Endothelial cell of umbilical vein (primary cell): ENCODE measurements around the gene CFTR.

Experiments used
- EZH2 ChIP-seq: IDR thresholded peaks from 2 replicates; pipeline ENCODE4 v1.6.1; 2012; ENCODE audit warnings: borderline replicate concordance, low read depth, mild to moderate bottlenecking, moderate library complexity, low read length, inconsistent platforms; ENCODE audit not compliant: severe bottlenecking
- FOS ChIP-seq: IDR thresholded peaks from 2 replicates; pipeline ENCODE4 v1.6.1; 2011; ENCODE audit warnings: mild to moderate bottlenecking, low read length, moderate library complexity, borderline replicate concordance; ENCODE audit not compliant: insufficient read depth
- JUN ChIP-seq: IDR thresholded peaks from 2 replicates; pipeline ENCODE4 v1.6.1; 2011; ENCODE audit warnings: borderline replicate concordance, low read depth; ENCODE audit not compliant: insufficient read length, insufficient read depth
- MYC ChIP-seq: IDR thresholded peaks from one replicate; pipeline ENCODE4 v1.6.1; 2011; ENCODE audit warnings: mild to moderate bottlenecking, low read depth, low read length
- POLR2A ChIP-seq: IDR thresholded peaks from 2 replicates; pipeline ENCODE4 v1.6.1; 2012; ENCODE audit warnings: low read depth, mild to moderate bottlenecking, control low read depth, low read length
- POLR2AphosphoS5 ChIP-seq: IDR thresholded peaks from 2 replicates; pipeline ENCODE4 v1.6.1; 2012; ENCODE audit warnings: low read depth, mild to moderate bottlenecking, control low read depth, low read length, moderate library complexity; ENCODE audit not compliant: insufficient read depth
- TF ChIP-seq, protein P1 (sequence below): IDR thresholded peaks from 2 replicates; pipeline ENCODE4 v1.6.1; 2011; ENCODE audit not compliant: insufficient read depth, insufficient read length
- TF ChIP-seq, protein P2 (sequence below), 2 donors: IDR thresholded peaks; 1 replicate in 1 of 2; 2 replicates in 1 of 2; pipeline ENCODE4 v1.5.1; 2011; ENCODE audit warnings: low read length in 2 of 2, mild to moderate bottlenecking in 2 of 2, moderate library complexity in 2 of 2, control low read depth in 1 of 2, inconsistent platforms in 1 of 2, low read depth in 1 of 2; ENCODE audit not compliant: insufficient read depth in 1 of 2; ENCODE audit errors: extremely low read depth in 1 of 2

DNA sequence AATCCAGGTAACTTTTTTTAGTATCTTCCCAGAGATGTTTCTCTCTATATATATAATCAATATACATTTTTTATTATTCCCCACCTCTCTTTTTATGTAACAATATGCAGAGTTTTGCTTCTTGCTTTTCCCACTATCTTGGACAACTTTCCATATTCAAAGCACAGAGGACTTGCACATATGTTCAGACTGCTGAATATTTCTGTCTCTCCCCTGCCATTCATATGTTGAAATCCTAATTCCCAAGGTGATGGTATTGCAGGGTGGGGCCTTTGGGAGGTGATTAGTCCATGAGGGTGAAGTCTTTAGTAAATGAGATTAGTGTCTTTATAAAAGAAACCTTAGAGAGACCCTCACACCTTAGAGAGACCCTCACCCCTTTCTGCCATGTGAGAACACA lies 72.8 kb downstream of the CFTR start:
- TF ChIP-seq POLR2A: no peak
- no peak for TF ChIP-seq POLR2AphosphoS5
- TF ChIP-seq, protein P1, sequence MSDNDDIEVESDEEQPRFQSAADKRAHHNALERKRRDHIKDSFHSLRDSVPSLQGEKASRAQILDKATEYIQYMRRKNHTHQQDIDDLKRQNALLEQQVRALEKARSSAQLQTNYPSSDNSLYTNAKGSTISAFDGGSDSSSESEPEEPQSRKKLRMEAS: no peak
- TF ChIP-seq, protein P2, sequence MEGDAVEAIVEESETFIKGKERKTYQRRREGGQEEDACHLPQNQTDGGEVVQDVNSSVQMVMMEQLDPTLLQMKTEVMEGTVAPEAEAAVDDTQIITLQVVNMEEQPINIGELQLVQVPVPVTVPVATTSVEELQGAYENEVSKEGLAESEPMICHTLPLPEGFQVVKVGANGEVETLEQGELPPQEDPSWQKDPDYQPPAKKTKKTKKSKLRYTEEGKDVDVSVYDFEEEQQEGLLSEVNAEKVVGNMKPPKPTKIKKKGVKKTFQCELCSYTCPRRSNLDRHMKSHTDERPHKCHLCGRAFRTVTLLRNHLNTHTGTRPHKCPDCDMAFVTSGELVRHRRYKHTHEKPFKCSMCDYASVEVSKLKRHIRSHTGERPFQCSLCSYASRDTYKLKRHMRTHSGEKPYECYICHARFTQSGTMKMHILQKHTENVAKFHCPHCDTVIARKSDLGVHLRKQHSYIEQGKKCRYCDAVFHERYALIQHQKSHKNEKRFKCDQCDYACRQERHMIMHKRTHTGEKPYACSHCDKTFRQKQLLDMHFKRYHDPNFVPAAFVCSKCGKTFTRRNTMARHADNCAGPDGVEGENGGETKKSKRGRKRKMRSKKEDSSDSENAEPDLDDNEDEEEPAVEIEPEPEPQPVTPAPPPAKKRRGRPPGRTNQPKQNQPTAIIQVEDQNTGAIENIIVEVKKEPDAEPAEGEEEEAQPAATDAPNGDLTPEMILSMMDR (IDR thresholded peaks at IDR 0.05; ENCODE audit: extremely low read depth in 1 of 2, insufficient read depth in 1 of 2, low read depth in 1 of 2, low read length in 2 of 2): no peak
- no peak for TF ChIP-seq FOS
- no peak for TF ChIP-seq EZH2
- TF ChIP-seq JUN: no peak
- TF ChIP-seq MYC: no peak
